Hepatocyte (in vitro differentiated cells): ENCODE results near the gene THTPA.

Experiments used
- EZH2 ChIP-seq: fragments of 200-600 bp; sonication (generic); IDR thresholded peaks from 2 replicates; pipeline ENCODE4 v1.6.1; 2016; ENCODE audit warnings: antibody characterized with exemption, mild to moderate bottlenecking, borderline replicate concordance
- EZH2phosphoT487 ChIP-seq: fragments of 200-600 bp; sonication (generic); IDR thresholded peaks from one replicate; pipeline ENCODE4 v1.6.1; 2018; ENCODE audit warnings: antibody characterized with exemption, mild to moderate bottlenecking, low read depth, moderate library complexity; ENCODE audit not compliant: unreplicated experiment, severe bottlenecking
- TF ChIP-seq, protein P1 (sequence below): fragments of 200-600 bp; sonication (generic); IDR thresholded peaks from 2 replicates; pipeline ENCODE4 v1.5.1; 2016; ENCODE audit warnings: antibody characterized with exemption, mild to moderate bottlenecking; ENCODE audit not compliant: poor library complexity

DNA sequence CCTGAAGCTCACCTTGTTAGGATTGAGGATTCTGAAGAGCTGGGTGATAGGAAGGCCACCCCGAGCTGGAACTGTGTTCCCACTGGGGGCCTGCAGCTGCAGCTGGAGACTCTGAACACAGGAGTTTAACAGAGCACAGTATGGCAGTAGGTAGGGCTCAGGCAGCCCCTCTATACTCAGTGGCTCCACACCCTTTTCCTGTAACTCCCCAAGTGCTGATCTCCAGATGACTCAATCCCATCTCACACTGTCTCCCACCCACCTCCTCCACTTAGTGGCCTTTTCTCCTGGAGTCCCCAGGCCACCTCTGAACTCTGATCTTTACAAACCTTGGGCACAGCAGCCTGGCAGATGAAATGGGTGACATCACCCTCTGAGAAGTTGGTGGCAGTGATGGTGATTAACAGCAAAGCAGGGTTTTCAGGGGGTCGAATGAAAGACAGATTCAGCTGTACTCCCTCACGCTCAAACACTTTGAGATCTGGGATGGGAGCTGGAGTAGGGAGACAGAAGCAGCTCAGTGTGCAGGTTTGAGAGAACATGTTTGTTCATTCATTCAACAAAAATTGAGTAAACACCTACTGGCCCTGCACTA, 4.0 kb downstream of the THTPA start:
- TF ChIP-seq, protein P1, sequence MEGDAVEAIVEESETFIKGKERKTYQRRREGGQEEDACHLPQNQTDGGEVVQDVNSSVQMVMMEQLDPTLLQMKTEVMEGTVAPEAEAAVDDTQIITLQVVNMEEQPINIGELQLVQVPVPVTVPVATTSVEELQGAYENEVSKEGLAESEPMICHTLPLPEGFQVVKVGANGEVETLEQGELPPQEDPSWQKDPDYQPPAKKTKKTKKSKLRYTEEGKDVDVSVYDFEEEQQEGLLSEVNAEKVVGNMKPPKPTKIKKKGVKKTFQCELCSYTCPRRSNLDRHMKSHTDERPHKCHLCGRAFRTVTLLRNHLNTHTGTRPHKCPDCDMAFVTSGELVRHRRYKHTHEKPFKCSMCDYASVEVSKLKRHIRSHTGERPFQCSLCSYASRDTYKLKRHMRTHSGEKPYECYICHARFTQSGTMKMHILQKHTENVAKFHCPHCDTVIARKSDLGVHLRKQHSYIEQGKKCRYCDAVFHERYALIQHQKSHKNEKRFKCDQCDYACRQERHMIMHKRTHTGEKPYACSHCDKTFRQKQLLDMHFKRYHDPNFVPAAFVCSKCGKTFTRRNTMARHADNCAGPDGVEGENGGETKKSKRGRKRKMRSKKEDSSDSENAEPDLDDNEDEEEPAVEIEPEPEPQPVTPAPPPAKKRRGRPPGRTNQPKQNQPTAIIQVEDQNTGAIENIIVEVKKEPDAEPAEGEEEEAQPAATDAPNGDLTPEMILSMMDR: no peak
- TF ChIP-seq EZH2 (no peak), EZH2phosphoT487 (no peak)
